SK-N-SH (cell line): ENCODE data around the gene RBMS1. TPM values are rescaled to one million over a fixed set of nuclear protein-coding genes. Genes with fewer than 3 reads are reported as not detected.

ENCODE experiments used
- CTCF ChIA-PET: fragments of 300-600, 350-600 bp; formaldehyde crosslinking; extraction: SDS; loops from one replicate; lab custom pipeline; 2021; lab: Yijun Ruan, JAX
- POLR2A ChIA-PET: fragments of 350-600 bp; sonication (Branson Sonifier 250); formaldehyde crosslinking; extraction: SDS; loops from one replicate; lab custom pipeline; 2020; ENCODE audit warnings: antibody characterized with exemption, inconsistent platforms; lab: Yijun Ruan, JAX
- DNase-seq: peaks from one replicate; pipeline ENCODE4 v3.0.0; 2012
- H2AFZ ChIP-seq: fragments of 200-600 bp; sonication (generic); 2 replicates; pipeline ENCODE4 v1.8.1; 2016; ENCODE audit warnings: antibody characterized with exemption, mild to moderate bottlenecking, low read depth
- H3F3A ChIP-seq: fragments of 200-600 bp; sonication (generic); replicated peaks from 2 replicates; pipeline ENCODE3; 2016; ENCODE audit warnings: antibody characterized with exemption, mild to moderate bottlenecking; ENCODE audit not compliant: insufficient read depth
- H3K27ac ChIP-seq, 2 experiments: fragments of 200-500 bp in 1 of 2; fragments of 200-600 bp in 1 of 2; sonication (Bioruptor generic) in 1 of 2; sonication (generic), shearing (Covaris generic) in 1 of 2; 2 replicates each; pipeline versions ENCODE4 v1.5.1 to v1.6.1; 2014 to 2016; ENCODE audit warnings: low read depth in 2 of 2, inconsistent platforms in 1 of 2, low read length in 1 of 2, mild to moderate bottlenecking in 1 of 2, mixed read lengths in 1 of 2
- H3K27me3 ChIP-seq: fragments of 200-600 bp; sonication (generic), shearing (Covaris generic); 2 replicates; pipeline ENCODE4 v1.6.1; 2016; ENCODE audit warnings: mixed run types; ENCODE audit not compliant: insufficient read depth
- H3K36me3 ChIP-seq, 2 experiments: fragments of 200-500 bp in 1 of 2; fragments of 200-600 bp in 1 of 2; sonication (Bioruptor generic) in 1 of 2; sonication (generic) in 1 of 2; replicated peaks in 1 of 2; 2 replicates each; pipeline versions ENCODE3 to v1.5.1; 2014 to 2016; ENCODE audit warnings: low read length in 1 of 2, mild to moderate bottlenecking in 1 of 2; ENCODE audit not compliant: insufficient read depth in 2 of 2, control insufficient read depth in 1 of 2
- H3K4me1 ChIP-seq, 2 experiments: fragments of 200-500 bp in 1 of 2; fragments of 200-600 bp in 1 of 2; sonication (Bioruptor generic) in 1 of 2; sonication (generic), shearing (Covaris generic) in 1 of 2; 2 replicates each; pipeline versions ENCODE4 v1.5.1 to v1.6.1; 2014 to 2016; ENCODE audit warnings: low read depth in 1 of 2, low read length in 1 of 2, mixed run types in 1 of 2; ENCODE audit not compliant: insufficient read depth in 2 of 2, control insufficient read depth in 1 of 2
- H3K4me2 ChIP-seq: fragments of 200-600 bp; sonication (generic), shearing (Covaris generic); 2 replicates; pipeline ENCODE4 v1.6.1; 2017; ENCODE audit warnings: mixed run types
- H3K4me3 ChIP-seq, 2 experiments: fragments of 200-500 bp in 1 of 2; fragments of 200-600 bp in 1 of 2; sonication (Bioruptor generic) in 1 of 2; sonication (generic), shearing (Covaris generic) in 1 of 2; 2 replicates each; pipeline versions ENCODE4 v1.5.1 to v1.8.1; 2014 to 2016; ENCODE audit warnings: low read depth in 2 of 2, inconsistent platforms in 1 of 2, low read length in 1 of 2, mild to moderate bottlenecking in 1 of 2, mixed read lengths in 1 of 2, moderate library complexity in 1 of 2
- H3K79me2 ChIP-seq: fragments of 200-600 bp; sonication (generic); 2 replicates; pipeline ENCODE4 v1.8.1; 2017; ENCODE audit warnings: mild to moderate bottlenecking; ENCODE audit not compliant: insufficient read depth
- H3K9ac ChIP-seq: fragments of 200-600 bp; sonication (generic); 2 replicates; pipeline ENCODE4 v1.6.1; 2017; ENCODE audit warnings: mixed run types
- H3K9me2 ChIP-seq: fragments of 200-600 bp; sonication (generic); 2 replicates; pipeline ENCODE4 v1.6.1; 2017; ENCODE audit warnings: mixed run types
- H3K9me3 ChIP-seq: fragments of 200-600 bp; sonication (generic); 2 replicates; pipeline ENCODE4 v1.6.1; 2017; ENCODE audit warnings: mixed run types, mild to moderate bottlenecking, moderate library complexity
- H4K20me1 ChIP-seq: fragments of 200-600 bp; sonication (generic); 2 replicates; pipeline ENCODE4 v1.6.1; 2017; ENCODE audit warnings: mild to moderate bottlenecking, mixed run types; ENCODE audit not compliant: insufficient read depth
- EZH2phosphoT487 ChIP-seq: fragments of 200-600 bp; sonication (generic); IDR thresholded peaks from 2 replicates; pipeline ENCODE4 v1.6.1; 2017; ENCODE audit warnings: low read depth, mixed run types, mild to moderate bottlenecking, antibody characterized with exemption, moderate library complexity, borderline replicate concordance
- FOSL2 ChIP-seq: IDR thresholded peaks from 2 replicates; pipeline ENCODE4 v1.4.0; 2012; ENCODE audit warnings: low read depth, mild to moderate bottlenecking, moderate library complexity, borderline replicate concordance
- GATA2 ChIP-seq: sonication (generic); formaldehyde crosslinking; IDR thresholded peaks from 2 replicates; pipeline ENCODE4 v1.5.0; 2020; ENCODE audit warnings: mild to moderate bottlenecking, missing genetic modification reagents
- MEF2A ChIP-seq: IDR thresholded peaks from 2 replicates; pipeline ENCODE4 v1.4.0; 2012; ENCODE audit warnings: low read depth, borderline replicate concordance
- MXI1 ChIP-seq: IDR thresholded peaks from 2 replicates; pipeline ENCODE4 v1.6.1; 2012; ENCODE audit warnings: mild to moderate bottlenecking, low read depth, low read length, improper control_type of control experiment
- NFIC ChIP-seq: IDR thresholded peaks from 2 replicates; pipeline ENCODE4 v1.4.0; 2012; ENCODE audit warnings: borderline replicate concordance
- NRF1 ChIP-seq: IDR thresholded peaks from 2 replicates; pipeline ENCODE4 v1.6.1; 2012; ENCODE audit warnings: low read depth, mild to moderate bottlenecking, low read length
- POLR2AphosphoS5 ChIP-seq: IDR thresholded peaks from 2 replicates; pipeline ENCODE4 v1.6.1; 2012; ENCODE audit warnings: low read depth, low read length
- RFX5 ChIP-seq: IDR thresholded peaks from 2 replicates; pipeline ENCODE4 v1.6.1; 2012; ENCODE audit warnings: mild to moderate bottlenecking, improper control_type of control experiment, low read length
- RXRA ChIP-seq: IDR thresholded peaks from 2 replicates; pipeline ENCODE4 v1.4.0; 2012; ENCODE audit warnings: low read depth, mild to moderate bottlenecking, borderline replicate concordance
- SIN3A ChIP-seq: IDR thresholded peaks from 2 replicates; pipeline ENCODE4 v1.6.1; 2012; ENCODE audit warnings: low read depth, mild to moderate bottlenecking, low read length, moderate library complexity, borderline replicate concordance
- SMC3 ChIP-seq: IDR thresholded peaks from 2 replicates; pipeline ENCODE4 v1.6.1; 2012; ENCODE audit warnings: low read depth, low read length, improper control_type of control experiment
- TAF1 ChIP-seq: IDR thresholded peaks from 2 replicates; pipeline ENCODE4 v1.6.1; 2012; ENCODE audit warnings: low read depth, mild to moderate bottlenecking, low read length, moderate library complexity, borderline replicate concordance
- WGBS: methylation state at CpG from one replicate; pipeline ENCODE4 v1.1.6; 2017; ENCODE audit warnings: low lambda C conversion rate; 5-methylcytosine and 5-hydroxymethylcytosine counted together
- polyA plus RNA-seq, 3 experiments: library from polyadenylated mRNA; depleted of rRNA; stranded (reverse); fragments of >200 nt; gene quantifications; 2 replicates each; pipeline ENCODE4 v1.2.3, GENCODE V29; 2012
- TF ChIP-seq, protein P1 (sequence below): IDR thresholded peaks from 2 replicates; pipeline ENCODE4 v1.4.0; 2012; ENCODE audit warnings: low read depth, borderline replicate concordance
- TF ChIP-seq, protein P2 (sequence below): IDR thresholded peaks from 2 replicates; pipeline ENCODE4 v1.4.0; 2012; ENCODE audit warnings: low read depth
- TF ChIP-seq, protein P3 (sequence below): fragments of 150-350 bp; IDR thresholded peaks from 2 replicates; pipeline ENCODE4 v1.6.1; 2016; ENCODE audit warnings: mild to moderate bottlenecking, low read depth, low read length
- TF ChIP-seq, protein P4 (sequence below): fragments of 200-600 bp; sonication (generic); IDR thresholded peaks from 2 replicates; pipeline ENCODE4 v1.6.1; 2017; ENCODE audit warnings: antibody characterized with exemption, mild to moderate bottlenecking, moderate library complexity
- TF ChIP-seq, protein P5 (sequence below): IDR thresholded peaks from 2 replicates; pipeline ENCODE4 v1.6.1; 2012; ENCODE audit warnings: mild to moderate bottlenecking, low read depth, low read length, moderate library complexity
- TF ChIP-seq, protein P6 (sequence below): IDR thresholded peaks from 2 replicates; pipeline ENCODE4; 2012

RBMS1 gene
- polyA plus RNA-seq, 1 of the 3 experiments (the other 2 are of a cell fraction), result 56.5 TPM

DNA sequence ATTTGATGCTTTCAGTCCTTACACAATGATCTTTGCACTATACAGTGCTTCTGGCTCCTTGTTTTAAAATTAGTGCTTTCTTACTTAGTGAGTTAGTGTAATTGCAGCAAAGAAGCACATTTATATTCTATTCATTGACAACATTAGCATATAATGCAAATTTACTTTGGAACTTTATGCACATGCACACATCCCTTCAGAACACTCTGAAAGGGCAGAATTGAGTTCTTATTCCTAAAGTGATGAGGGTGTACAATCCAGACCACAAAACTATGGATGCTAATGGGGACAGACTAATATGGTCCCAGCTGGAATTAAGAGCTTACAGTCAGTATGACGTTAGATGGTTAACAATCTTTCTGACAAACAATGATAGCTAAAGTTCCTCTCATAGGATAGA lies 127.1 kb downstream of the RBMS1 start:
- Histone ChIP-seq H3K79me2 (peaks cover 98% of the 10 kb centered on the region), H3K4me2 (no peak overlapping the region), H3K9me2 (no peaks in the 10 kb centered on the region), H3K27me3 (no peaks in the 10 kb centered on the region), H3K9ac (no peak overlapping the region), H3K36me3 (peaks cover 20 to 39% of the 10 kb centered on the region in 2 experiments), H3K27ac (peak overlapping the region in 1 of 2 experiments; percentile 85; a peak in 1 of 4 replicates), H3K4me3 (no peak overlapping the region), H3F3A (peaks cover 25% of the 10 kb centered on the region), H3K9me3 (no peaks in the 10 kb centered on the region), H3K4me1 (peaks cover 22 to 46% of the 10 kb centered on the region in 2 experiments; a peak in 3 of 4 replicates), H2AFZ (no peak overlapping the region), H4K20me1 (peaks cover 75% of the 10 kb centered on the region)
- POLR2A ChIA-PET, result no interaction called here
- 93% methylated on average over 1 of the region's 1 CpG for WGBS
- no peak for DNase-seq
- TF ChIP-seq RXRA (no peak), MEF2A (no peak), TAF1 (no peak), SMC3 (no peak), NFIC (no peak), GATA2 (CRISPR knock-in tag) (no peak), EZH2phosphoT487 (no peak), NRF1 (no peak), FOSL2 (no peak), RFX5 (no peak), SIN3A (no peak), POLR2AphosphoS5 (no peak), MXI1 (no peak)
- TF ChIP-seq, protein P1, sequence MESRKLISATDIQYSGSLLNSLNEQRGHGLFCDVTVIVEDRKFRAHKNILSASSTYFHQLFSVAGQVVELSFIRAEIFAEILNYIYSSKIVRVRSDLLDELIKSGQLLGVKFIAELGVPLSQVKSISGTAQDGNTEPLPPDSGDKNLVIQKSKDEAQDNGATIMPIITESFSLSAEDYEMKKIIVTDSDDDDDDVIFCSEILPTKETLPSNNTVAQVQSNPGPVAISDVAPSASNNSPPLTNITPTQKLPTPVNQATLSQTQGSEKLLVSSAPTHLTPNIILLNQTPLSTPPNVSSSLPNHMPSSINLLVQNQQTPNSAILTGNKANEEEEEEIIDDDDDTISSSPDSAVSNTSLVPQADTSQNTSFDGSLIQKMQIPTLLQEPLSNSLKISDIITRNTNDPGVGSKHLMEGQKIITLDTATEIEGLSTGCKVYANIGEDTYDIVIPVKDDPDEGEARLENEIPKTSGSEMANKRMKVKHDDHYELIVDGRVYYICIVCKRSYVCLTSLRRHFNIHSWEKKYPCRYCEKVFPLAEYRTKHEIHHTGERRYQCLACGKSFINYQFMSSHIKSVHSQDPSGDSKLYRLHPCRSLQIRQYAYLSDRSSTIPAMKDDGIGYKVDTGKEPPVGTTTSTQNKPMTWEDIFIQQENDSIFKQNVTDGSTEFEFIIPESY, result no peak
- TF ChIP-seq, protein P2, sequence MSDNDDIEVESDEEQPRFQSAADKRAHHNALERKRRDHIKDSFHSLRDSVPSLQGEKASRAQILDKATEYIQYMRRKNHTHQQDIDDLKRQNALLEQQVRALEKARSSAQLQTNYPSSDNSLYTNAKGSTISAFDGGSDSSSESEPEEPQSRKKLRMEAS, result no peak
- TF ChIP-seq, protein P3, sequence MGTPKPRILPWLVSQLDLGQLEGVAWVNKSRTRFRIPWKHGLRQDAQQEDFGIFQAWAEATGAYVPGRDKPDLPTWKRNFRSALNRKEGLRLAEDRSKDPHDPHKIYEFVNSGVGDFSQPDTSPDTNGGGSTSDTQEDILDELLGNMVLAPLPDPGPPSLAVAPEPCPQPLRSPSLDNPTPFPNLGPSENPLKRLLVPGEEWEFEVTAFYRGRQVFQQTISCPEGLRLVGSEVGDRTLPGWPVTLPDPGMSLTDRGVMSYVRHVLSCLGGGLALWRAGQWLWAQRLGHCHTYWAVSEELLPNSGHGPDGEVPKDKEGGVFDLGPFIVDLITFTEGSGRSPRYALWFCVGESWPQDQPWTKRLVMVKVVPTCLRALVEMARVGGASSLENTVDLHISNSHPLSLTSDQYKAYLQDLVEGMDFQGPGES, result no peak
- TF ChIP-seq, protein P4, sequence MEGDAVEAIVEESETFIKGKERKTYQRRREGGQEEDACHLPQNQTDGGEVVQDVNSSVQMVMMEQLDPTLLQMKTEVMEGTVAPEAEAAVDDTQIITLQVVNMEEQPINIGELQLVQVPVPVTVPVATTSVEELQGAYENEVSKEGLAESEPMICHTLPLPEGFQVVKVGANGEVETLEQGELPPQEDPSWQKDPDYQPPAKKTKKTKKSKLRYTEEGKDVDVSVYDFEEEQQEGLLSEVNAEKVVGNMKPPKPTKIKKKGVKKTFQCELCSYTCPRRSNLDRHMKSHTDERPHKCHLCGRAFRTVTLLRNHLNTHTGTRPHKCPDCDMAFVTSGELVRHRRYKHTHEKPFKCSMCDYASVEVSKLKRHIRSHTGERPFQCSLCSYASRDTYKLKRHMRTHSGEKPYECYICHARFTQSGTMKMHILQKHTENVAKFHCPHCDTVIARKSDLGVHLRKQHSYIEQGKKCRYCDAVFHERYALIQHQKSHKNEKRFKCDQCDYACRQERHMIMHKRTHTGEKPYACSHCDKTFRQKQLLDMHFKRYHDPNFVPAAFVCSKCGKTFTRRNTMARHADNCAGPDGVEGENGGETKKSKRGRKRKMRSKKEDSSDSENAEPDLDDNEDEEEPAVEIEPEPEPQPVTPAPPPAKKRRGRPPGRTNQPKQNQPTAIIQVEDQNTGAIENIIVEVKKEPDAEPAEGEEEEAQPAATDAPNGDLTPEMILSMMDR, result no peak
- TF ChIP-seq, protein P5, sequence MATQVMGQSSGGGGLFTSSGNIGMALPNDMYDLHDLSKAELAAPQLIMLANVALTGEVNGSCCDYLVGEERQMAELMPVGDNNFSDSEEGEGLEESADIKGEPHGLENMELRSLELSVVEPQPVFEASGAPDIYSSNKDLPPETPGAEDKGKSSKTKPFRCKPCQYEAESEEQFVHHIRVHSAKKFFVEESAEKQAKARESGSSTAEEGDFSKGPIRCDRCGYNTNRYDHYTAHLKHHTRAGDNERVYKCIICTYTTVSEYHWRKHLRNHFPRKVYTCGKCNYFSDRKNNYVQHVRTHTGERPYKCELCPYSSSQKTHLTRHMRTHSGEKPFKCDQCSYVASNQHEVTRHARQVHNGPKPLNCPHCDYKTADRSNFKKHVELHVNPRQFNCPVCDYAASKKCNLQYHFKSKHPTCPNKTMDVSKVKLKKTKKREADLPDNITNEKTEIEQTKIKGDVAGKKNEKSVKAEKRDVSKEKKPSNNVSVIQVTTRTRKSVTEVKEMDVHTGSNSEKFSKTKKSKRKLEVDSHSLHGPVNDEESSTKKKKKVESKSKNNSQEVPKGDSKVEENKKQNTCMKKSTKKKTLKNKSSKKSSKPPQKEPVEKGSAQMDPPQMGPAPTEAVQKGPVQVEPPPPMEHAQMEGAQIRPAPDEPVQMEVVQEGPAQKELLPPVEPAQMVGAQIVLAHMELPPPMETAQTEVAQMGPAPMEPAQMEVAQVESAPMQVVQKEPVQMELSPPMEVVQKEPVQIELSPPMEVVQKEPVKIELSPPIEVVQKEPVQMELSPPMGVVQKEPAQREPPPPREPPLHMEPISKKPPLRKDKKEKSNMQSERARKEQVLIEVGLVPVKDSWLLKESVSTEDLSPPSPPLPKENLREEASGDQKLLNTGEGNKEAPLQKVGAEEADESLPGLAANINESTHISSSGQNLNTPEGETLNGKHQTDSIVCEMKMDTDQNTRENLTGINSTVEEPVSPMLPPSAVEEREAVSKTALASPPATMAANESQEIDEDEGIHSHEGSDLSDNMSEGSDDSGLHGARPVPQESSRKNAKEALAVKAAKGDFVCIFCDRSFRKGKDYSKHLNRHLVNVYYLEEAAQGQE, result no peak
- TF ChIP-seq, protein P6, sequence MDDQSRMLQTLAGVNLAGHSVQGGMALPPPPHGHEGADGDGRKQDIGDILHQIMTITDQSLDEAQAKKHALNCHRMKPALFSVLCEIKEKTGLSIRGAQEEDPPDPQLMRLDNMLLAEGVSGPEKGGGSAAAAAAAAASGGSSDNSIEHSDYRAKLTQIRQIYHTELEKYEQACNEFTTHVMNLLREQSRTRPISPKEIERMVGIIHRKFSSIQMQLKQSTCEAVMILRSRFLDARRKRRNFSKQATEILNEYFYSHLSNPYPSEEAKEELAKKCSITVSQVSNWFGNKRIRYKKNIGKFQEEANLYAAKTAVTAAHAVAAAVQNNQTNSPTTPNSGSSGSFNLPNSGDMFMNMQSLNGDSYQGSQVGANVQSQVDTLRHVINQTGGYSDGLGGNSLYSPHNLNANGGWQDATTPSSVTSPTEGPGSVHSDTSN, result no peak
- CTCF ChIA-PET, result interaction anchor here (1.0 to 1.4 kb wide), 2 partner anchors 13 to 24 kb away, joined by 3 to 4 read pairs; no protein-coding TSS in a partner anchor
